ENCODE results near the gene PRXL2A. TPM values are rescaled to one million over a fixed set of nuclear protein-coding genes. Genes with fewer than 3 reads are reported as not detected.

PRXL2A gene
- total and polyA plus RNA-seq, 2 of the 4 experiments (the other 2 are of a cell fraction), result 0.90 to 0.92 TPM

DNA sequence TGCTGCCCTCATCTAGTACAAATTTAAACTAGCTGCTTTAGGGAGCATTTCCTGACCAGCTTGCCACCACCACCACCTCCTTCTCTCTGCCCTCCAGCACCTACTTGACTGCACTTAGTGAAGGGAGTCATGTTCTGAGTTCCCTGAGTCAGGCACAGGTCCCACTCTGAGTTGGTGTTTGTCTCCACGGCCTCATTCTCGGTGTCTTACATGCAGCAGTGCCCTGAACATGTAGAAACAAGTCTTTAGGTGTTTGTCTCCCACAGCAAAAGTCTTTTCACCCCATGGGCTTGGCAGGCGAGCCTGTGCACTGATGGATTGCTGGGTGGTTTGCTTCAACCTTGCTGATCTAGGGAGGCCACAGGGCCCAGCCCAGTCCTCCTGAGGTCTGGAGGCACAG is 62.6 kb downstream of the PRXL2A start:
- DNase-seq (no peak), ATAC-seq (ENCODE audit: low read depth) (no peak)
- no peak overlapping the region for H4K5ac ChIP-seq (ENCODE audit: low read depth, low read length)
- no peak overlapping the region for H2AFZ ChIP-seq (replicated peaks; ENCODE audit: low read length, poor library complexity)
- peak overlapping the region; percentile 19 for H2BK5ac ChIP-seq (ENCODE audit: low read depth, low read length, poor library complexity, severe bottlenecking)
- H4K20me1 ChIP-seq (ENCODE audit: insufficient read depth, low read length), result peaks cover 26% of the 10 kb centered on the region
- peaks cover 4% of the 10 kb centered on the region; the same call in 1 of the 2 replicates for H3K36me3 ChIP-seq (ENCODE audit: control insufficient read depth, insufficient read depth, low read length)
- H2BK120ac ChIP-seq (ENCODE audit: low read depth, low read length), result no peak overlapping the region; the same call in 1 of the 2 replicates
- dilution Hi-C loops (cut with HindIII; ENCODE audit: low sequenced_read_pairs, unreplicated experiment) (no loop called here), in situ Hi-C loops (cut with MboI; ENCODE audit: low sequenced_read_pairs) (loop anchor here (25.0 kb wide), 1 partner anchor 309 kb away; no protein-coding TSS in a partner anchor), intact Hi-C loops (cut with micrococcal nuclease) (no loop called here)
- H2AK5ac ChIP-seq (ENCODE audit: low read depth, low read length), result peak overlapping the region; percentile 4; the same call in 1 of the 2 replicates
- H3K9ac ChIP-seq (ENCODE audit: low read depth, low read length), result no peak overlapping the region
- BruUV-seq (replicated peaks), result no TSS peak
- no peak overlapping the region for H3K14ac ChIP-seq (replicated peaks; ENCODE audit: low read depth, low read length)
- H3K27me3 ChIP-seq (ENCODE audit: control insufficient read depth, insufficient read depth, low read length), result no peaks in the 10 kb centered on the region
- peaks cover 35% of the 10 kb centered on the region for H3K9me1 ChIP-seq (ENCODE audit: insufficient read depth, low read length)
- no peak overlapping the region for H3K4me3 ChIP-seq (ENCODE audit: insufficient read depth, low read depth, low read length)
- POLR2A ChIA-PET (ENCODE audit: unreplicated experiment), result no interaction called here
- peak overlapping the region; percentile 76; the same call in 1 of the 2 replicates for H3K4ac ChIP-seq (ENCODE audit: low read depth, low read length)
- H3K4me1 ChIP-seq (ENCODE audit: control insufficient read depth, insufficient read depth, low read length), result peaks cover 27% of the 10 kb centered on the region
- WGBS, 2 experiments (ENCODE audit: extremely low coverage in 2 of 2, insufficient read length in 1 of 2), result no CpG with 5 or more reads among the region's 3 CpGs
- H2BK20ac ChIP-seq (ENCODE audit: low read depth, low read length), result no peak overlapping the region
- TF ChIP-seq FOS (IDR thresholded peaks at IDR 0.05; ENCODE audit: low read depth, low read length) (no peak), MAZ (IDR thresholded peaks at IDR 0.05; ENCODE audit: borderline replicate concordance, low read depth, low read length) (no peak)
- H3K4me2 ChIP-seq (ENCODE audit: low read depth, low read length), result no peak overlapping the region
- H2AK9ac ChIP-seq (replicated peaks; ENCODE audit: low read depth, low read length, poor library complexity), result peak overlapping the region; percentile 79
- H3K79me1 ChIP-seq (ENCODE audit: low read depth in 1 of 2, low read length in 2 of 2), result peaks cover 30 to 72% of the 10 kb centered on the region in 2 experiments
- no peak overlapping the region for H3K56ac ChIP-seq (ENCODE audit: extremely low read depth, insufficient read depth, low read length)
- no peaks in the 10 kb centered on the region for H3K9me3 ChIP-seq (ENCODE audit: control insufficient read depth, insufficient read depth, low read length)
- CTCF ChIA-PET, result interaction anchor here (2.6 kb wide), 1 partner anchor 35 kb away, joined by 11 read pairs; no protein-coding TSS in a partner anchor
- no peak overlapping the region for H3K27ac ChIP-seq (ENCODE audit: insufficient read depth, low read length)
- H4K91ac ChIP-seq (ENCODE audit: insufficient read depth, low read depth, low read length), result peak overlapping the region; percentile 24; the same call in 1 of the 2 replicates
- H2BK15ac ChIP-seq (ENCODE audit: low read depth, low read length), result peak overlapping the region; percentile 12; the same call in 1 of the 3 replicates
- H3K18ac ChIP-seq (ENCODE audit: low read depth, low read length), result no peak overlapping the region
- peak overlapping the region in 1 of 2 experiments; percentile 8; a peak in 1 of 4 replicates for H4K8ac ChIP-seq (ENCODE audit: low read depth in 2 of 2, low read length in 2 of 2)
- no peak overlapping the region for H3K23ac ChIP-seq (ENCODE audit: low read depth, low read length)

All from IMR-90 (cell line).